Heart left ventricle (tissue), 16 donors: Measurements from ENCODE around the gene PHF21A. TPM values are rescaled to one million over a fixed set of nuclear protein-coding genes. Genes with fewer than 3 reads are reported as not detected.
"Not testable (repeated sequence)": the region's sequence is repeated elsewhere in the genome, so short reads cannot be mapped to it uniquely, and the experiment has no call there.

Experiments used
- ATAC-seq, 4 donors: fragments of 200-7000 bp; cut with Tn5 transposase; one replicate each; pipeline ENCODE4 v1.9.1; 2020 to 2022; ENCODE audit warnings: moderate library complexity in 4 of 4, mild to moderate bottlenecking in 3 of 4, moderate number of reproducible peaks in 1 of 4
- DNase-seq, 5 donors: peaks; one replicate each; pipeline ENCODE4 v3.0.0-alpha.2; 2020
- H3K27ac ChIP-seq, 12 donors: fragments of 200-600 bp; sonication (generic) in 4 of 12; one replicate each; pipeline versions ENCODE4 v1.5.0 to v1.8.0; 2016 to 2022; ENCODE audit warnings: mild to moderate bottlenecking in 2 of 12
- H3K27me3 ChIP-seq, 9 donors: fragments of 200-600 bp; sonication (generic) in 2 of 9; one replicate each; pipeline versions ENCODE4 v1.5.1 to v1.8.0; 2016 to 2022; ENCODE audit warnings: mild to moderate bottlenecking in 3 of 9
- H3K36me3 ChIP-seq, 9 donors: fragments of 200-600 bp; sonication (generic) in 2 of 9; one replicate each; pipeline versions ENCODE4 v1.5.0 to v1.8.0; 2018 to 2022; ENCODE audit warnings: mild to moderate bottlenecking in 2 of 9
- H3K4me1 ChIP-seq, 12 donors: fragments of 200-600 bp; sonication (generic) in 4 of 12; one replicate each; pipeline versions ENCODE4 v1.5.0 to v1.8.0; 2016 to 2022; ENCODE audit warnings: mild to moderate bottlenecking in 3 of 12
- H3K4me3 ChIP-seq, 12 donors: fragments of 200-600 bp; sonication (generic) in 4 of 12; one replicate each; pipeline versions ENCODE4 v1.5.0 to v1.8.0; 2017 to 2022; ENCODE audit warnings: mild to moderate bottlenecking in 9 of 12, moderate library complexity in 4 of 12
- H3K9me3 ChIP-seq, 12 donors: fragments of 200-600 bp; sonication (generic) in 4 of 12; one replicate each; pipeline versions ENCODE4 v1.5.0 to v1.8.0; 2016 to 2022; ENCODE audit warnings: mild to moderate bottlenecking in 1 of 12
- POLR2A ChIP-seq, 2 donors: fragments of 450-650 bp; IDR thresholded peaks; one replicate each; pipeline ENCODE4 v1.6.1; 2017; ENCODE audit warnings: antibody characterized with exemption in 2 of 2, mild to moderate bottlenecking in 2 of 2, moderate library complexity in 2 of 2
- WGBS, 4 donors: extraction: QIAGEN DNeasy Blood & Tissue Kit in 2 of 4; methylation state at CpG; one replicate each; pipeline versions ENCODE4 v1.1.5 to v1.1.7; 2013 to 2018; 5-methylcytosine and 5-hydroxymethylcytosine counted together
- intact Hi-C, 10 donors: fragments of 100-400 bp; cut with DNase I; formaldehyde crosslinking; loops; one replicate each; pipeline versions ENCODE4 v1.11.1 to v1.14.2; 2022
- polyA plus RNA-seq, 2 donors: library from polyadenylated mRNA; stranded (reverse); fragments of 200-250 nt; gene quantifications; one replicate each; pipeline ENCODE4 v1.2.3, GENCODE V29; 2013
- total RNA-seq, 9 donors: library from RNA; depleted of rRNA in 2 of 9; stranded (reverse); fragments of >200 nt in 2 of 9; fragmentation: NEBNext Ultra II Directional in 3 of 9; extraction: Animal tissue kit (Norgen Biotek cat#: 25700) in 3 of 9; gene quantifications; one replicate each; pipeline versions ENCODE4 v1.1.0 to v1.2.4, GENCODE V29; 2016 to 2023
- TF ChIP-seq, protein P1 (sequence below), 12 donors: fragments of 200-600 bp; sonication (generic) in 4 of 12; IDR thresholded peaks; one replicate each; pipeline versions ENCODE4 v1.5.0 to v1.8.0; 2018 to 2022; ENCODE audit warnings: antibody characterized with exemption in 12 of 12, mild to moderate bottlenecking in 5 of 12
- donor health status: ischemic (EF 13 %, LVEDD 7.1; RV severe dilation, severe dysfunction).
- donor health status: healthy with polysubstance abuse.
- donor health status: DM: no; HTN: yes; CAD: no.
- donor health status: DM: no; HTN: no; CAD: no.
- donor health status: ischemic (EF 25% LVEDD 6.9; RV normal size, moderate dysfunction).
- donor health status: ischemic (EF 25% LVEDD 5.7; RV mildly dilated, moderate dysfunction).
- donor health status: healthy.
- donor health status: DM: yes; HTN: yes; CAD: no.
- donor health status: ischemic (EF 35%, LVEDD 5.7; RV mildly dilated, moderate dysfunction).
- donor health status: nonischemic (EF 11% LVEDD 7.7; RV severe dilation, severe dysfunction).
- donor health status: DM: yes; HTN: yes; CAD: no.
- donor health status: PGD.
- donor health status: ischemic (EF 29% LVEDD 5.4; RV normal size, mild dysfunction).
- donor health status: nonischemic (EF 23%, LVEDD 6.1; RV moderate dilation, normal function).

PHF21A gene
- total and polyA plus RNA-seq, 11 donors, result 16.5 to 45.9 (median 36.1) TPM

- Histone ChIP-seq H3K4me1 (peaks cover 0 to 57% (median 47%) of the 10 kb centered on the region in 12 donors), H3K27me3 (no peaks in the 10 kb centered on the region), H3K36me3 (no peaks in the 10 kb centered on the region), H3K27ac (peak overlapping the region; percentile 84 to 98 (median 94)), H3K9me3 (no peaks in the 10 kb centered on the region), H3K4me3 (peak overlapping the region; percentile 55 to 92 (median 74))
- DNase-seq (peak; percentile 46 to 78 (median 64)), ATAC-seq (peak in 3 of 4 donors; percentile 23 to 34 (median 28))
- TF ChIP-seq POLR2A (IDR thresholded peaks at IDR 0.05), result no peak
- TF ChIP-seq, protein P1, sequence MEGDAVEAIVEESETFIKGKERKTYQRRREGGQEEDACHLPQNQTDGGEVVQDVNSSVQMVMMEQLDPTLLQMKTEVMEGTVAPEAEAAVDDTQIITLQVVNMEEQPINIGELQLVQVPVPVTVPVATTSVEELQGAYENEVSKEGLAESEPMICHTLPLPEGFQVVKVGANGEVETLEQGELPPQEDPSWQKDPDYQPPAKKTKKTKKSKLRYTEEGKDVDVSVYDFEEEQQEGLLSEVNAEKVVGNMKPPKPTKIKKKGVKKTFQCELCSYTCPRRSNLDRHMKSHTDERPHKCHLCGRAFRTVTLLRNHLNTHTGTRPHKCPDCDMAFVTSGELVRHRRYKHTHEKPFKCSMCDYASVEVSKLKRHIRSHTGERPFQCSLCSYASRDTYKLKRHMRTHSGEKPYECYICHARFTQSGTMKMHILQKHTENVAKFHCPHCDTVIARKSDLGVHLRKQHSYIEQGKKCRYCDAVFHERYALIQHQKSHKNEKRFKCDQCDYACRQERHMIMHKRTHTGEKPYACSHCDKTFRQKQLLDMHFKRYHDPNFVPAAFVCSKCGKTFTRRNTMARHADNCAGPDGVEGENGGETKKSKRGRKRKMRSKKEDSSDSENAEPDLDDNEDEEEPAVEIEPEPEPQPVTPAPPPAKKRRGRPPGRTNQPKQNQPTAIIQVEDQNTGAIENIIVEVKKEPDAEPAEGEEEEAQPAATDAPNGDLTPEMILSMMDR (IDR thresholded peaks at IDR 0.05), result no peak
- 0 to 1% (median 0%) methylated on average over 29 to 56 of the region's 56 CpGs for WGBS, 4 donors
- intact Hi-C loops, result loop anchor here in 6 of 10 donors (2.0 to 10.0 kb wide), 10 partner anchors 55 to 275 kb away; partner anchors contain the start of gene CRY2 (in 1 of the 6)
Measured at GRCh38 chr11:46119352-46120216, 1.7 kb downstream of the PHF21A start.

DNA sequence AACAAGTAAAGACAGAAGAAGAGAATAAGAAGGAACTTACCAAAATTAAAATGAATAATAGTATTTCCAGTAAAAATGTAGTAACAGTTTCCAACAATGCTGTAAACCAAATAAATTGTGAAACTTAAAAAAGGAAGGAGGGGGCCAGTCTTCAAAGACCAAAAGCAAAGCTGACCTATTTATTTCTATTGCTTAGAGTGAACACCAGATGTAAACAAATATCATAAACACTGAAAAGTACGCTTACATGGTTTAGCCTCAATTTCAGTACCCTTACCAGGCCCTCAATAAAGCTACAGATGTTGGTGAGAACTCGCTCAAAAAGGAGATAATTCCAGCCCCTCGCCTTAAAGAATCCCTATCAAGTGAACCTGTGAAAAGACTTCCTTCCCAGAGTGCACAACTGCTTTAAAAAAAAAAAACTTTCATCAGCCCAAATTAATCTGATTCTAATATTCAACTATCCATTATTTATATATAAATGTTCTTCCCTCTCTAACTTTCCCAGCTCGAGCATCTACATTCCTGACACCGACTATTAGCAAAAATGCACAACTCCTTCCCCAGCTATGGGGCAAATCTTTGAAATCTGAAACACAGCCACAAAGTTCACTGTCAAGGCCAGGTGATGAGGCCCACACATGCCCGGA, 2.4 kb downstream of the PHF21A start:
- TF ChIP-seq, protein P1 (IDR thresholded peaks at IDR 0.05), result no peak
- TF ChIP-seq POLR2A (IDR thresholded peaks at IDR 0.05), result no peak
- intact Hi-C loops, result loop anchor here in 2 of 10 donors (10.0 kb wide), 2 partner anchors 54 to 274 kb away; partner anchors contain the start of gene CRY2 (in 1 of the 2)
- peaks cover 0 to 64% (median 54%) of the 10 kb centered on the region in 12 donors for H3K4me1 ChIP-seq

GRCh38 chr11:46117842-46118241, 3.4 kb downstream of the PHF21A start:
- Histone ChIP-seq H3K36me3 (no peaks in the 10 kb centered on the region), H3K27me3 (no peaks in the 10 kb centered on the region), H3K27ac (peak overlapping the region in 2 of 12 donors; percentile 18 to 98), H3K4me1 (peaks cover 0 to 70% (median 56%) of the 10 kb centered on the region in 12 donors), H3K4me3 (peak overlapping the region in 3 of 12 donors; percentile 79 to 92 (median 80)), H3K9me3 (no peaks in the 10 kb centered on the region)
- DNase-seq (no peak), ATAC-seq (no peak)
- intact Hi-C loops, result loop anchor here in 2 of 10 donors (10.0 kb wide), 2 partner anchors 53 to 273 kb away; partner anchors contain the start of gene CRY2 (in 1 of the 2)
- no peak for TF ChIP-seq POLR2A (IDR thresholded peaks at IDR 0.05)
- TF ChIP-seq, protein P1 (IDR thresholded peaks at IDR 0.05), result peak in 1 of 12 donors; percentile 19

More for the DNA sequence above, 2.4 kb downstream of the PHF21A start:
- peak overlapping the region; percentile 84 to 98 (median 94) for H3K27ac ChIP-seq
- WGBS, 4 donors, result 20 to 28% (median 23%) methylated on average over 6 of the region's 6 CpGs
- H3K9me3 ChIP-seq, result no peaks in the 10 kb centered on the region
- peak overlapping the region; percentile 15 to 92 (median 74) for H3K4me3 ChIP-seq
- no peaks in the 10 kb centered on the region for H3K36me3 ChIP-seq
- no peak for ATAC-seq
- H3K27me3 ChIP-seq, result no peaks in the 10 kb centered on the region
- DNase-seq, result no peak

DNA sequence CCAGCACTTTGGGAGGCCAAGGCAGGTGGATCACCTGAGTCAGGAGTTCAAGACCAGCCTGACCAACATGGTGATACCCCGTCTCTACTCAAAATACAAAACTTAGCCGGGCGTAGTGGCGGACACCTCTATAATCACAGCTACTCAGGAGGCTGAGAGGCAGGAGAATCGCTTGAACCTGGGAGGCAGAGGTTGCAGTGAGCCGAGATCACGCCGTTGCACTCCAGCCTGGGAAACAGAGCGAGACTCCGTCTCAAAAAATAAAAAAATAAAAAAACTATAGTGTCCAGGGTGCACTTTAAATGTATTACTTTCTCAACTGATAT, 4.6 kb downstream of the PHF21A start:
- not testable (repeated sequence) for DNase-seq, H3K36me3 ChIP-seq, ATAC-seq, H3K4me3 ChIP-seq, H3K9me3 ChIP-seq, H3K27me3 ChIP-seq
- intact Hi-C loops, result loop anchor here in 2 of 10 donors (10.0 kb wide), 2 partner anchors 52 to 272 kb away; partner anchors contain the start of gene CRY2 (in 1 of the 2)
- Histone ChIP-seq H3K4me1 (peaks cover 0 to 73% (median 57%) of the 10 kb centered on the region in 12 donors), H3K27ac (peak overlapping the region in 2 of 12 donors; percentile 17 to 27)
- 85 to 88% (median 87%) methylated on average over 10 of the region's 10 CpGs for WGBS, 4 donors
